GM20000 (cell line): ENCODE results near the gene PRAMEF1.

ENCODE experiments used
- DNase-seq: peaks from one replicate; pipeline ENCODE4 v3.0.0; 2012; ENCODE audit warnings: low spot score
- CTCF ChIP-seq: IDR thresholded peaks from 2 replicates; pipeline ENCODE4 v1.5.1; 2012; ENCODE audit warnings: mild to moderate bottlenecking, control low read depth; ENCODE audit errors: extremely low read depth, missing control alignments

The PRAMEF1 gene

DNA sequence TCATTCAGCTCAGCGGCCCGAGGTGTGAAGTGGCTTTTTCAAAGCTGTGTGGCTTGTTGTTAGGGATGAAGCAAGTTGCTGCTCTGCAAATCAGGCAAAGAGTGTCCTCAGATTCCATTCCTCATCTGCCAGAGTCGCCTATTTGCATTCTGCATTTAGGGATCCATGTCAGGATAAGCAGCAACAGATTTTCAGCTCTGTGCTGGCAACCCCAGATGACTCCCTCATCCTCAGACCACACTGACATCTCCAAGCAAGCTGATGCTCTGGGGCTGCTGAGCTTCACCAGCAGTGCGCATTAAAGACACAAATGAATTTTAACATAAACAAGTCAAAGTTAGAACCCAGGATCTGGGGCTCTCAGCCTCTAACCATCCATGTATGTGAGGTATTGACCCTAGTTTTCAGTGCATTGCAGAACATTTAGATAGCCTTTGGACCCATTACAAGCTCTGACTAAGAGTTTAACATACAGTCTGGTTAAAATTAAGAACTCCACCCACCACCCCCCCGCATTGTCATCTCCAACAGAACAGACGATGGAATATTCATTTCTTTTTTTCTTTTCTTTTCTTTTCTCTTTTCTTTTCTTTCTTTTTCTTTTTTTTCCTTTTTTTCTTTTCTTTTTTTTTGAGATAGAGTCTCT is 34.3 kb upstream of the PRAMEF1 start:
- no peak for DNase-seq
- no peak for TF ChIP-seq CTCF

GRCh38 chr1:12757836-12758235 is 33.4 kb upstream of the PRAMEF1 start:
- no peak for DNase-seq

DNA sequence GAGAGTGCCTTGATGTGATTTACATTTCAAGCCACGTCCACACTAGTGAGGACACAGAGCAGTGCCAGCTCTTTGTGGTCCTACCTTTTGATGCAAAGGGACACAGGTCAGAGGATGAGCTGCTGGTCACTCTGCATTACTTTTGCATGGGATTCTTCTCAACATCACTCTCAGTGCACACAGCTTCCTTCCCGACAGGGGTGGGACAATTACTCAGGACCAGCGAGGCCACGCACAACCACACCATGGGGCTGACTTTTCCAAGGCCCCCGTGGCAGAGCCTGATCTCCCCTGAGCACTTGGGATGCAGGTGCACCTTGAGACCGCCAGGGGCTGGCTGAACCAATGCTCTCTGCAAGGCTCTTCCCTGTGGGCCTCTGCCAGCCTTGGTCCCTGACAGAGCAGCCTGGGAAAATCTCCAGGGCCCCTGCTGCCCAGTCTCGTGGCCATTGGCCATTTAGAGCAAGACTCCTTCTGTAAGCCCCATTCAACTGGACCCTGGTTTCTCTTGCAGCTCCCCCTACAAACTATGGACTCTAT is 30.9 kb upstream of the PRAMEF1 start:
- DNase-seq, result no peak
- no peak for TF ChIP-seq CTCF

More at GRCh38 chr1:12757836-12758235, 33.4 kb upstream of the PRAMEF1 start:
- TF ChIP-seq CTCF, result no peak

- no peak for TF ChIP-seq CTCF
- no peak for DNase-seq
Observed at GRCh38 chr1:12761781-12762180, 29.4 kb upstream of the PRAMEF1 start.

DNA sequence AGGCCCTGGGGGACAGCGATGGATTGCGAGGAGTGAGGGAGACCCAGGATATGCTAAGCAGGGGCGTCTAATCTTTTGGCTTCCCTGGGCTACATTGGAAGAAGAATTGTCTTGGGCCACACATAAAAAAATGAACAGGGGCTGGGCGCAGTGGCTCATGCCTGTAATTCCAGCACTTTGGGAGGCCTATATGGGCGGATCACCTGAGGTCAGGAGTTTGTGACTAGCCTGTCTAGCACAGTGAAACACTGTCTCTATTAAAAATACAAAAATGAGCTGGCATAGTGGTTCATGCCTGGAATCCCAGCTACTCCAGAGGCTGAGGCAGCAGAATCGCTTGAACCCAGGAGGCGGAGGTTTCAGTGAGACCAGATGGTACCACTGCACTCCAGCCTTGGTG is 28.4 kb upstream of the PRAMEF1 start:
- no peak for DNase-seq
- no peak for TF ChIP-seq CTCF

DNA sequence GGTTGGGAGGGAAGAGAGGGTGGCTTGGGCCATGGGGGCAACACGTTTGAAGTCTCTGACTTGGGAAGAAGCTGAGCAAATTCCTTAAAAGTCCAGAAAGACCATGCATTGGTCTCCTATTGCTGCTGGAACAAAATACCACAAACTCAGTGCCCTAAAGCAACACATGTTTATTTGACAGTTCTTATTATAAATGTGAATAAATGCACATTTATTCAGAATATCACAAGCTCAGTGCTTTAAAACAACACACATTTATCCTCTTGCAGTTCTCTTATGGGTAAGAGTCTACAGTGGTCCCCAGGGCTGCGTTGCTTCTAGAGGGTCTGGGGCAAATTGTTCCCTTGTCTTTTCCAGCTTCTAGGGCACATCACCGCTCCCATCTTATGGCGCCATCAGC is 27.7 kb upstream of the PRAMEF1 start:
- TF ChIP-seq CTCF, result no peak

DNA sequence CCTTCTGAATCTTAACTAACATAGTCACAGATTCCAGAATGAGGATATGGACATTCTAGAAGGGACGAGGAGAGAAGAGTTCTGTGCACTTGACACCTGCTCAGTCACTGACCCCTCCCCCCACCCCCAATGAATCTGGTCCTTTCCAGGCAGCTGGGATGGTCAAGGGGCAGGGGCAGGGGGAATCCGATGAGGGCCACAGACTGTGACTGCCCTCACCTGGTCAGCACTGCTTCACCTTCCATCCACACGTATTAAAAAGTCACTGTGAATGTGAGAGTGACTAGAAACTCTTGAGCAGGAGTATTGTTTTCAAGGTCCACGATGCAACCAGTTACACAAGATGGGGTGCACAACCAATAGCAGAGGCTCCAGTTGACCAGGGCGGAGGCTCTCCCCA is 27.2 kb upstream of the PRAMEF1 start:
- TF ChIP-seq CTCF, result no peak
- no peak for DNase-seq

More for the DNA sequence above, 27.7 kb upstream of the PRAMEF1 start:
- no peak for DNase-seq
